K562 (cell line): ENCODE data around the gene ZNF594.
"Not testable (repeated sequence)": the region's sequence is repeated elsewhere in the genome, so short reads cannot be mapped to it uniquely, and the experiment has no call there.

Experiments
- ARID4B ChIP-seq: sonication (generic); formaldehyde crosslinking; IDR thresholded peaks from 2 replicates; pipeline ENCODE4 v1.8.0; 2022; ENCODE audit warnings: mild to moderate bottlenecking, missing genetic modification reagents
- E2F1 ChIP-seq: sonication (generic); formaldehyde crosslinking; IDR thresholded peaks from 2 replicates; pipeline ENCODE4 v1.8.1; 2023; ENCODE audit warnings: mild to moderate bottlenecking, missing genetic modification reagents, moderate library complexity
- NFYB ChIP-seq: IDR thresholded peaks from 2 replicates; pipeline ENCODE4 v1.6.1; 2011; ENCODE audit warnings: mild to moderate bottlenecking, moderate library complexity; ENCODE audit not compliant: insufficient read length; ENCODE audit errors: extremely low read depth
- SP1 ChIP-seq: sonication (generic); formaldehyde crosslinking; IDR thresholded peaks from 2 replicates; pipeline ENCODE4 v1.8.1; 2022; ENCODE audit warnings: mild to moderate bottlenecking, missing genetic modification reagents
- USF1 ChIP-seq: sonication (generic); formaldehyde crosslinking; IDR thresholded peaks from 2 replicates; pipeline ENCODE4 v1.9.0; 2022; ENCODE audit warnings: mild to moderate bottlenecking, missing genetic modification reagents
- ZBTB12 ChIP-seq: fragments of 250-450 bp; sonication (Bioruptor Pico); IDR thresholded peaks from 2 replicates; pipeline ENCODE4 v1.4.0; 2020
- ZNF561 ChIP-seq: fragments of 450-650 bp; formaldehyde crosslinking; conservative IDR thresholded peaks from 2 replicates; pipeline ENCODE4 v1.4.0; 2020; ENCODE audit warnings: mild to moderate bottlenecking, moderate library complexity

GRCh38 chr17:5138198-5138544, 53.5 kb downstream of the ZNF594 start:
- TF ChIP-seq ZNF561 (CRISPR knock-in tag); NFYB; E2F1 (CRISPR knock-in tag); SP1; USF1 (CRISPR knock-in tag); ARID4B (CRISPR knock-in tag); ZBTB12 (CRISPR knock-in tag): not testable (repeated sequence)
